A549 (cell line): ENCODE results near the gene SORCS2. TPM values are rescaled to one million over a fixed set of nuclear protein-coding genes. Genes with fewer than 3 reads are reported as not detected.

Source experiments
- ATAC-seq, 2 experiments: fragments of 200-7000 bp in 1 of 2; fragments of >200 bp in 1 of 2; cut with Nextera tagmentation in 1 of 2; cut with Tn5 transposase in 1 of 2; 3 replicates each; pipeline versions ENCODE4 v1.8.0 to v1.9.1; 2018 to 2020; ENCODE audit warnings: mild to moderate bottlenecking in 1 of 2, moderate library complexity in 1 of 2
- CTCF ChIA-PET: fragments of 300-600 bp; sonication (Branson Sonifier 250); formaldehyde crosslinking; extraction: SDS; loops from one replicate; lab custom pipeline; 2021; ENCODE audit warnings: antibody characterized with exemption, inconsistent platforms; lab: Yijun Ruan, JAX
- POLR2A ChIA-PET: fragments of 350-600 bp; formaldehyde crosslinking; extraction: SDS; loops from one replicate; lab custom pipeline; 2021; ENCODE audit warnings: antibody characterized with exemption, inconsistent platforms; lab: Yijun Ruan, JAX
- DNase-seq, 2 experiments: peaks; one replicate each; pipeline versions ENCODE4 v3.0.0 to v3.0.0-alpha.2; 2011 to 2016; ENCODE audit warnings: low read depth in 1 of 2, low spot score in 1 of 2
- FAIRE-seq: peaks from 2 replicates; lab custom pipeline; 2011; peaks lifted over from hg19 to GRCh38; lab: Jason Lieb, UNC
- H3K27ac ChIP-seq, 2 experiments: fragments of >200 bp; sonication (Bioruptor Twin); formaldehyde crosslinking; 3 replicates each; pipeline ENCODE4 v1.5.1; 2016 to 2017
- H3K4me1 ChIP-seq: fragments of >200 bp; sonication (Bioruptor Twin); formaldehyde crosslinking; 3 replicates; pipeline ENCODE4 v1.6.1; 2016
- H3K4me2 ChIP-seq: fragments of >200 bp; sonication (Bioruptor Twin); formaldehyde crosslinking; 3 replicates; pipeline ENCODE4 v1.6.1; 2016
- H3K4me3 ChIP-seq: fragments of >200 bp; sonication (Bioruptor Twin); formaldehyde crosslinking; 3 replicates; pipeline ENCODE4 v1.5.1; 2016
- H3K9me3 ChIP-seq: fragments of >200 bp; sonication (Bioruptor Twin); formaldehyde crosslinking; 3 replicates; pipeline ENCODE4 v1.6.1; 2016
- CBX2 ChIP-seq: fragments of 200-600 bp; sonication (generic); IDR thresholded peaks from 2 replicates; pipeline ENCODE4 v1.6.1; 2016; ENCODE audit warnings: low read depth, mild to moderate bottlenecking, borderline replicate concordance
- CBX8 ChIP-seq: fragments of 200-600 bp; sonication (generic); IDR thresholded peaks from 2 replicates; pipeline ENCODE4 v1.6.1; 2016
- CEBPB ChIP-seq, 2 experiments: fragments of >200 bp in 1 of 2; sonication (Bioruptor Twin) in 1 of 2; formaldehyde crosslinking in 1 of 2; IDR thresholded peaks; 2 replicates each; pipeline ENCODE4 v1.6.1; 2012 to 2016
- E2F6 ChIP-seq: IDR thresholded peaks from 2 replicates; pipeline ENCODE4 v1.6.1; 2012; ENCODE audit warnings: low read depth, borderline replicate concordance
- FOXS1 ChIP-seq: fragments of 250-450 bp; sonication (Bioruptor Pico); IDR thresholded peaks from 2 replicates; pipeline ENCODE4 v1.5.0; 2020; ENCODE audit warnings: mild to moderate bottlenecking, moderate library complexity
- GATA3 ChIP-seq: IDR thresholded peaks from 2 replicates; pipeline ENCODE4 v1.6.1; 2012; ENCODE audit warnings: borderline replicate concordance
- HEYL ChIP-seq: fragments of 250-450 bp; sonication (Bioruptor Pico); IDR thresholded peaks from 2 replicates; pipeline ENCODE4 v1.8.0; 2021; ENCODE audit warnings: mild to moderate bottlenecking, moderate library complexity
- HOXA7 ChIP-seq: fragments of 250-450 bp; sonication (Bioruptor Pico); IDR thresholded peaks from 2 replicates; pipeline ENCODE4 v1.5.0; 2020; ENCODE audit warnings: mild to moderate bottlenecking, moderate library complexity
- HOXB13 ChIP-seq: fragments of 250-450 bp; sonication (Bioruptor Pico); IDR thresholded peaks from 2 replicates; pipeline ENCODE4 v1.5.0; 2020; ENCODE audit warnings: low read depth, mild to moderate bottlenecking, moderate library complexity
- HOXB5 ChIP-seq: fragments of 250-450 bp; sonication (Bioruptor Pico); IDR thresholded peaks from 2 replicates; pipeline ENCODE4 v1.5.0; 2020; ENCODE audit warnings: mild to moderate bottlenecking, moderate library complexity
- JUNB ChIP-seq: fragments of >200 bp; sonication (Bioruptor Twin); formaldehyde crosslinking; IDR thresholded peaks from 2 replicates; pipeline ENCODE4 v1.6.1; 2016
- MAFK ChIP-seq: fragments of 450-650 bp; IDR thresholded peaks from 2 replicates; pipeline ENCODE4 v1.6.1; 2014; ENCODE audit not compliant: partially characterized antibody
- MAX ChIP-seq: IDR thresholded peaks from 2 replicates; pipeline ENCODE4 v1.6.1; 2012
- MYC ChIP-seq: IDR thresholded peaks from 2 replicates; pipeline ENCODE4 v1.6.1; 2012; ENCODE audit warnings: mild to moderate bottlenecking, inconsistent platforms, low read length, improper control_type of control experiment, borderline replicate concordance
- PHF8 ChIP-seq: fragments of 200-600 bp; sonication (generic); IDR thresholded peaks from 2 replicates; pipeline ENCODE4 v1.6.1; 2016; ENCODE audit warnings: low read depth, mild to moderate bottlenecking, antibody characterized with exemption, moderate library complexity, borderline replicate concordance
- POLR2A ChIP-seq: IDR thresholded peaks from 2 replicates; pipeline ENCODE4 v1.6.1; 2012; ENCODE audit warnings: mild to moderate bottlenecking, low read length
- POLR2AphosphoS2 ChIP-seq: conservative IDR thresholded peaks from 2 replicates; pipeline ENCODE4 v1.6.1; 2012; ENCODE audit warnings: low read length, improper control_type of control experiment, inconsistent platforms
- RFX5 ChIP-seq: fragments of 450-650 bp; IDR thresholded peaks from 2 replicates; pipeline ENCODE4 v1.7.1; 2014; ENCODE audit warnings: antibody characterized with exemption, mild to moderate bottlenecking, moderate library complexity
- RNF2 ChIP-seq: fragments of 200-600 bp; sonication (generic); IDR thresholded peaks from 2 replicates; pipeline ENCODE4 v1.6.1; 2016; ENCODE audit warnings: low read depth, mild to moderate bottlenecking, antibody characterized with exemption, moderate library complexity, borderline replicate concordance
- SMC3 ChIP-seq: fragments of >200 bp; sonication (Bioruptor Twin); formaldehyde crosslinking; IDR thresholded peaks from 3 replicates; pipeline ENCODE4 v1.6.1; 2018; ENCODE audit warnings: inconsistent platforms
- SREBF2 ChIP-seq: fragments of 450-650 bp; IDR thresholded peaks from 2 replicates; pipeline ENCODE4 v1.6.1; 2014; ENCODE audit warnings: mild to moderate bottlenecking, moderate library complexity
- TFCP2L1 ChIP-seq: fragments of 250-450 bp; sonication (Bioruptor Pico); IDR thresholded peaks from 2 replicates; pipeline ENCODE4 v1.5.0; 2021; ENCODE audit warnings: mild to moderate bottlenecking
- TP53 ChIP-seq: fragments of 250-450 bp; sonication (Bioruptor Pico); IDR thresholded peaks from 2 replicates; pipeline ENCODE4 v1.5.0; 2021; ENCODE audit warnings: mild to moderate bottlenecking, moderate library complexity
- USF2 ChIP-seq: fragments of 450-650 bp; IDR thresholded peaks from 2 replicates; pipeline ENCODE4 v1.6.1; 2014; ENCODE audit warnings: antibody characterized with exemption
- ZNF302 ChIP-seq: fragments of 250-450 bp; sonication (Bioruptor Pico); IDR thresholded peaks from 2 replicates; pipeline ENCODE4 v1.9.0; 2021; ENCODE audit warnings: inconsistent platforms, mild to moderate bottlenecking, moderate library complexity
- ZSCAN20 ChIP-seq: fragments of 250-450 bp; sonication (Bioruptor Pico); IDR thresholded peaks from 2 replicates; pipeline ENCODE4 v1.8.0; 2022; ENCODE audit warnings: mild to moderate bottlenecking, moderate library complexity
- WGBS: methylation state at CpG from one replicate; pipeline ENCODE4 v1.1.6; 2017; ENCODE audit errors: missing lambda C conversion rate; 5-methylcytosine and 5-hydroxymethylcytosine counted together
- polyA plus RNA-seq, 4 experiments: library from polyadenylated mRNA; depleted of rRNA in 3 of 4; stranded (reverse); fragments of >200 nt; fragmentation: RNase III in 1 of 4; extraction: RNeasy Plus Mini Kit Qiagen cat#74134 plus additional on column Dnase treatment in 1 of 4; gene quantifications; 2 replicates in 3 of 4; 3 replicates in 1 of 4; pipeline ENCODE4 v1.2.3, GENCODE V29; 2011 to 2017
- TF ChIP-seq, protein P1 (sequence below): fragments of 250-450 bp; sonication (Bioruptor Pico); IDR thresholded peaks from 2 replicates; pipeline ENCODE4 v1.5.0; 2021; ENCODE audit warnings: mild to moderate bottlenecking, moderate library complexity, borderline replicate concordance
- TF ChIP-seq, protein P2 (sequence below): fragments of 250-450 bp; sonication (Bioruptor Pico); IDR thresholded peaks from 2 replicates; pipeline ENCODE4 v1.5.0; 2020; ENCODE audit warnings: low read depth, mild to moderate bottlenecking, moderate library complexity
- TF ChIP-seq, protein P3 (sequence below): fragments of >200 bp; sonication (Bioruptor Twin); formaldehyde crosslinking; IDR thresholded peaks from 3 replicates; pipeline ENCODE4 v1.5.1; 2016

Gene SORCS2
- polyA plus RNA-seq, 2 of the 4 experiments (the other 2 are of a cell fraction) = 1.4 to 4.6 TPM

- CTCF ChIA-PET = interaction anchor here (0.6 kb wide), 1 partner anchor 348 kb away, joined by 3 read pairs; no protein-coding TSS in a partner anchor
Observed at GRCh38 chr4:7408166-7408565, 215.8 kb downstream of the SORCS2 start.

GRCh38 chr4:7410446-7410845 lies 218.1 kb downstream of the SORCS2 start:
- TF ChIP-seq PHF8 (no peak), GATA3 (no peak), CBX2 (no peak), RNF2 (no peak), JUNB (no peak), CEBPB (IDR thresholded peaks at IDR 0.05) (no peak), HEYL (CRISPR knock-in tag) (no peak), TFCP2L1 (CRISPR knock-in tag) (no peak), HOXB5 (CRISPR knock-in tag) (no peak), MYC (no peak), USF2 (no peak), FOXS1 (no peak), HOXB13 (CRISPR knock-in tag) (no peak), POLR2A (no peak), MAFK (no peak), POLR2AphosphoS2 (no peak)
- TF ChIP-seq, protein P1, sequence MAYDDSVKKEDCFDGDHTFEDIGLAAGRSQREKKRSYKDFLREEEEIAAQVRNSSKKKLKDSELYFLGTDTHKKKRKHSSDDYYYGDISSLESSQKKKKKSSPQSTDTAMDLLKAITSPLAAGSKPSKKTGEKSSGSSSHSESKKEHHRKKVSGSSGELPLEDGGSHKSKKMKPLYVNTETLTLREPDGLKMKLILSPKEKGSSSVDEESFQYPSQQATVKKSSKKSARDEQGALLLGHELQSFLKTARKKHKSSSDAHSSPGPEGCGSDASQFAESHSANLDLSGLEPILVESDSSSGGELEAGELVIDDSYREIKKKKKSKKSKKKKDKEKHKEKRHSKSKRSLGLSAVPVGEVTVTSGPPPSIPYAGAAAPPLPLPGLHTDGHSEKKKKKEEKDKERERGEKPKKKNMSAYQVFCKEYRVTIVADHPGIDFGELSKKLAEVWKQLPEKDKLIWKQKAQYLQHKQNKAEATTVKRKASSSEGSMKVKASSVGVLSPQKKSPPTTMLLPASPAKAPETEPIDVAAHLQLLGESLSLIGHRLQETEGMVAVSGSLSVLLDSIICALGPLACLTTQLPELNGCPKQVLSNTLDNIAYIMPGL = no peak
- TF ChIP-seq, protein P2, sequence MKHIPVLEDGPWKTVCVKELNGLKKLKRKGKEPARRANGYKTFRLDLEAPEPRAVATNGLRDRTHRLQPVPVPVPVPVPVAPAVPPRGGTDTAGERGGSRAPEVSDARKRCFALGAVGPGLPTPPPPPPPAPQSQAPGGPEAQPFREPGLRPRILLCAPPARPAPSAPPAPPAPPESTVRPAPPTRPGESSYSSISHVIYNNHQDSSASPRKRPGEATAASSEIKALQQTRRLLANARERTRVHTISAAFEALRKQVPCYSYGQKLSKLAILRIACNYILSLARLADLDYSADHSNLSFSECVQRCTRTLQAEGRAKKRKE (CRISPR knock-in tag) = no peak
- TF ChIP-seq, protein P3, sequence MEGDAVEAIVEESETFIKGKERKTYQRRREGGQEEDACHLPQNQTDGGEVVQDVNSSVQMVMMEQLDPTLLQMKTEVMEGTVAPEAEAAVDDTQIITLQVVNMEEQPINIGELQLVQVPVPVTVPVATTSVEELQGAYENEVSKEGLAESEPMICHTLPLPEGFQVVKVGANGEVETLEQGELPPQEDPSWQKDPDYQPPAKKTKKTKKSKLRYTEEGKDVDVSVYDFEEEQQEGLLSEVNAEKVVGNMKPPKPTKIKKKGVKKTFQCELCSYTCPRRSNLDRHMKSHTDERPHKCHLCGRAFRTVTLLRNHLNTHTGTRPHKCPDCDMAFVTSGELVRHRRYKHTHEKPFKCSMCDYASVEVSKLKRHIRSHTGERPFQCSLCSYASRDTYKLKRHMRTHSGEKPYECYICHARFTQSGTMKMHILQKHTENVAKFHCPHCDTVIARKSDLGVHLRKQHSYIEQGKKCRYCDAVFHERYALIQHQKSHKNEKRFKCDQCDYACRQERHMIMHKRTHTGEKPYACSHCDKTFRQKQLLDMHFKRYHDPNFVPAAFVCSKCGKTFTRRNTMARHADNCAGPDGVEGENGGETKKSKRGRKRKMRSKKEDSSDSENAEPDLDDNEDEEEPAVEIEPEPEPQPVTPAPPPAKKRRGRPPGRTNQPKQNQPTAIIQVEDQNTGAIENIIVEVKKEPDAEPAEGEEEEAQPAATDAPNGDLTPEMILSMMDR = no peak
- no peaks in the 10 kb centered on the region for H3K4me1 ChIP-seq
- POLR2A ChIA-PET = no interaction called here
- ATAC-seq (no peak), DNase-seq (no peak), FAIRE-seq (no peak)
- no peak overlapping the region for H3K27ac ChIP-seq
- CTCF ChIA-PET = interaction anchor here (1.2 kb wide), 1 partner anchor 9 kb away, joined by 4 read pairs; no protein-coding TSS in a partner anchor
- 90% methylated on average over 1 of the region's 1 CpG for WGBS
- no peaks in the 10 kb centered on the region for H3K9me3 ChIP-seq
- no peak overlapping the region for H3K4me2 ChIP-seq
- H3K4me3 ChIP-seq = no peak overlapping the region

More at GRCh38 chr4:7408166-7408565, 215.8 kb downstream of the SORCS2 start:
- Histone ChIP-seq H3K4me1 (peaks cover under 1% of the 10 kb centered on the region; the same call in 1 of the 3 replicates), H3K9me3 (0 out of 3 replicates have a peak, but pooled peaks cover 3% of the 10 kb centered on the region), H3K27ac (no peak overlapping the region), H3K4me3 (no peak overlapping the region), H3K4me2 (no peak overlapping the region)
- FAIRE-seq (no peak), DNase-seq (no peak), ATAC-seq (no peak)
- WGBS = 70% methylated on average over 4 of the region's 4 CpGs
- POLR2A ChIA-PET = no interaction called here
- no peak for TF ChIP-seq SMC3
- no peak for TF ChIP-seq FOXS1
- TF ChIP-seq, protein P1 = no peak
- TF ChIP-seq TP53 (CRISPR knock-in tag) = no peak
- no peak for TF ChIP-seq CBX8
- TF ChIP-seq ZNF302 (CRISPR knock-in tag) = no peak
- TF ChIP-seq, protein P2 (CRISPR knock-in tag) = no peak
- no peak for TF ChIP-seq TFCP2L1 (CRISPR knock-in tag)
- TF ChIP-seq RFX5 = no peak
- no peak for TF ChIP-seq E2F6
- no peak for TF ChIP-seq SREBF2
- no peak for TF ChIP-seq HOXA7 (CRISPR knock-in tag)
- no peak for TF ChIP-seq HEYL (CRISPR knock-in tag)
- no peak for TF ChIP-seq MAX
- no peak for TF ChIP-seq HOXB5 (CRISPR knock-in tag)
- no peak for TF ChIP-seq JUNB
- TF ChIP-seq ZSCAN20 (CRISPR knock-in tag) = no peak
